Tibial nerve (tissue), 4 donors: Measurements from ENCODE around the gene SLAMF1.

ENCODE experiments used
- CTCF ChIP-seq, 5 experiments: fragments of 200-600 bp in 3 of 5; fragments of 450-650 bp in 2 of 5; sonication (generic) in 3 of 5; IDR thresholded peaks; one replicate each; pipeline ENCODE4 v1.5.1; 2016 to 2019; ENCODE audit warnings: antibody characterized with exemption in 5 of 5, mild to moderate bottlenecking in 3 of 5, moderate library complexity in 2 of 5
- EP300 ChIP-seq, 2 donors: sonication (generic); formaldehyde crosslinking; IDR thresholded peaks; one replicate each; pipeline ENCODE4 v1.6.1; 2017; ENCODE audit warnings: antibody characterized with exemption in 2 of 2, mild to moderate bottlenecking in 1 of 2
- POLR2A ChIP-seq, 2 donors: fragments of 450-650 bp; IDR thresholded peaks; one replicate each; pipeline ENCODE4 v1.6.1; 2017; ENCODE audit warnings: antibody characterized with exemption in 2 of 2, mild to moderate bottlenecking in 2 of 2, moderate library complexity in 2 of 2

GRCh38 chr1:160681066-160681890 is 34.4 kb upstream of the SLAMF1 start:
- peak; percentile 14 to 61 (median 51) for TF ChIP-seq CTCF (IDR thresholded peaks at IDR 0.05)
- TF ChIP-seq EP300 (IDR thresholded peaks at IDR 0.05), result no peak
- no peak for TF ChIP-seq POLR2A (IDR thresholded peaks at IDR 0.05)
